Measurements from ENCODE around the gene MAP4K4. TPM values are rescaled to one million over a fixed set of nuclear protein-coding genes. Genes with fewer than 3 reads are reported as not detected.

Gene MAP4K4
- total RNA-seq, 1 experiment from 2014 or later, result 136 TPM

GRCh38 chr2:101678379-101678778 is 19.1 kb upstream of the MAP4K4 start:
- H3K27me3 Mint-ChIP-seq (ENCODE audit: unreplicated experiment), result no peaks in the 10 kb centered on the region
- no peak overlapping the region for H3K27ac Mint-ChIP-seq (ENCODE audit: unreplicated experiment)
- no peaks in the 10 kb centered on the region for H3K36me3 Mint-ChIP-seq (ENCODE audit: insufficient read depth, unreplicated experiment)
- no TSS peak for BruUV-seq (replicated peaks)
- DNase-seq, result no peak
- H3K9me3 Mint-ChIP-seq (ENCODE audit: low read depth, unreplicated experiment), result peaks cover 2% of the 10 kb centered on the region
- no peaks in the 10 kb centered on the region for H3K4me1 Mint-ChIP-seq (ENCODE audit: low read depth, unreplicated experiment)
- no peak overlapping the region for H3K4me3 Mint-ChIP-seq (ENCODE audit: low read depth, unreplicated experiment)
- TF ChIP-seq, protein P1, sequence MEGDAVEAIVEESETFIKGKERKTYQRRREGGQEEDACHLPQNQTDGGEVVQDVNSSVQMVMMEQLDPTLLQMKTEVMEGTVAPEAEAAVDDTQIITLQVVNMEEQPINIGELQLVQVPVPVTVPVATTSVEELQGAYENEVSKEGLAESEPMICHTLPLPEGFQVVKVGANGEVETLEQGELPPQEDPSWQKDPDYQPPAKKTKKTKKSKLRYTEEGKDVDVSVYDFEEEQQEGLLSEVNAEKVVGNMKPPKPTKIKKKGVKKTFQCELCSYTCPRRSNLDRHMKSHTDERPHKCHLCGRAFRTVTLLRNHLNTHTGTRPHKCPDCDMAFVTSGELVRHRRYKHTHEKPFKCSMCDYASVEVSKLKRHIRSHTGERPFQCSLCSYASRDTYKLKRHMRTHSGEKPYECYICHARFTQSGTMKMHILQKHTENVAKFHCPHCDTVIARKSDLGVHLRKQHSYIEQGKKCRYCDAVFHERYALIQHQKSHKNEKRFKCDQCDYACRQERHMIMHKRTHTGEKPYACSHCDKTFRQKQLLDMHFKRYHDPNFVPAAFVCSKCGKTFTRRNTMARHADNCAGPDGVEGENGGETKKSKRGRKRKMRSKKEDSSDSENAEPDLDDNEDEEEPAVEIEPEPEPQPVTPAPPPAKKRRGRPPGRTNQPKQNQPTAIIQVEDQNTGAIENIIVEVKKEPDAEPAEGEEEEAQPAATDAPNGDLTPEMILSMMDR (IDR thresholded peaks at IDR 0.05; ENCODE audit: unreplicated experiment), result no peak
- CTCF ChIA-PET, result no interaction called here
- intact Hi-C loops (cut with micrococcal nuclease; ENCODE audit: unreplicated experiment), result no loop called here

DNA sequence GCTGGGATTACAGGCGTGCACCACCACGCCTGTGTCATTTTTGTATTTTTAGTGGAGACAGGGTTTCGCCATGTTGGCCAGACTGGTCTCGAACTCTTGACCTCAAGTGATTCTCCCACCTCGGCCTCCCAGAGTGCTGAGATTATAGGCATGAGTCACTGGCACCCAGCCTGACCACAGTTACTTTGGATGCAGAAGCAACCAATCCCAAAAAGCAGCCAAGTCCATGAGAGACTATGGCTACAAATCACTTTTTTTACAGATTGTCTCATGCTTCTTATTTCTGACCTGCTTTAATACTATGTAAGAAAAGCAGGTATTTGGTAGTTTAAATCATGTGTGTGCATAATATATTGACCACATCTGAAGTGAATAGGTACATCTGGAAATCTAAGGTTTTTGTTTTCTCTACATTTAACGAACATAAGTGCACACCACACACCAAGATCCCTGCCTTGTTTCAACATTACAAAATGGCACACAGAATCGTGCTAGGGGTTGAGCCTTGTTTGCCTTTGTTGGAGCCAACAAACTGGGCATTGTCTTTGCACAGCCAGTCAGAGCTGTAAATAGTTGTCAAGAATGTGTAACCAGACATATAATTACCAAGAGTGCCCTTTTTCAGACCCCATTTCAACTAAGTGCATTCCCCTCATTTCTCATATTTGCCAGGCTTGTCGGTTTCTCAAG is 18.3 kb upstream of the MAP4K4 start:
- no peaks in the 10 kb centered on the region for H3K4me1 Mint-ChIP-seq (ENCODE audit: low read depth, unreplicated experiment)
- no peak overlapping the region for H3K4me3 Mint-ChIP-seq (ENCODE audit: low read depth, unreplicated experiment)
- CTCF ChIA-PET, result no interaction called here
- TF ChIP-seq, protein P1 (IDR thresholded peaks at IDR 0.05; ENCODE audit: unreplicated experiment), result no peak
- H3K27me3 Mint-ChIP-seq (ENCODE audit: unreplicated experiment), result no peaks in the 10 kb centered on the region
- no peaks in the 10 kb centered on the region for H3K36me3 Mint-ChIP-seq (ENCODE audit: insufficient read depth, unreplicated experiment)
- peaks cover 2% of the 10 kb centered on the region for H3K9me3 Mint-ChIP-seq (ENCODE audit: low read depth, unreplicated experiment)
- no peak overlapping the region for H3K27ac Mint-ChIP-seq (ENCODE audit: unreplicated experiment)
- no peak for DNase-seq
- BruUV-seq (replicated peaks), result no TSS peak
- intact Hi-C loops (cut with micrococcal nuclease; ENCODE audit: unreplicated experiment), result no loop called here

DNA sequence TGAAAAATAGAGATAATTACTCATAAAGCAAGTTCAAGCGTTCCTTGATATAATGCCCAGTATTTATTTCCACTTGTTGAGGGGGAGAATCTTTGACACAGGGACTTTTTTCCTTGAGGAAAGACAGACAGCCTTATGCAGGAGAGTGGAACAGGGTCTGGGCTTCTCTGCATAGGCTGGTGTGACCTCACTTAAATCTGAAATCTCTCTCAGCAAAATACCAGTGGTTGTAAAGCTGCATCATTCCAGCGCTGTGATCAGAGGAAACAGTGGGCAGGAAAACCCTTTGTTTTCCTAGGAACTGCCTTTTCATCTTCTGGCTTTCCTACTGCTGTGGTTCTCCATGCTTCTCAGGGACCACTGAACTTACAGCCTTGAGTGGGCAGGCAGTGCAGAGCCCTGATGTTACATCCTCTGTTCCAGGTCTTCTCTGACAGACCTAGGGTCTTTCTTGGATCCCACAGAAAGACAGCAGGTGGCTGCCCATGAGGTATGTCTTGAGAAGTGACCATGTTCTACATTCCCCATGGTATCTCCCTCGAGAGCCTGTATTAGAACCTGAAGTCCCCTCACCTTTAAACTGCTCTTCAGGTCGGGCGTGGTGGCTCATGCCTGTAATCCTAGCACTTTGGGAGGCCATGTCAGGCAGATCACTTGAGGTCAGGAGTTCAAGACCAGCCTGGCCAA is 17.6 kb upstream of the MAP4K4 start:
- BruUV-seq (replicated peaks), result no TSS peak
- H3K4me1 Mint-ChIP-seq (ENCODE audit: low read depth, unreplicated experiment), result no peaks in the 10 kb centered on the region
- H3K9me3 Mint-ChIP-seq (ENCODE audit: low read depth, unreplicated experiment), result peaks cover 2% of the 10 kb centered on the region
- H3K4me3 Mint-ChIP-seq (ENCODE audit: low read depth, unreplicated experiment), result no peak overlapping the region
- no peak overlapping the region for H3K27ac Mint-ChIP-seq (ENCODE audit: unreplicated experiment)
- no peaks in the 10 kb centered on the region for H3K36me3 Mint-ChIP-seq (ENCODE audit: insufficient read depth, unreplicated experiment)
- TF ChIP-seq, protein P1 (IDR thresholded peaks at IDR 0.05; ENCODE audit: unreplicated experiment), result no peak
- intact Hi-C loops (cut with micrococcal nuclease; ENCODE audit: unreplicated experiment), result no loop called here
- DNase-seq, result no peak
- CTCF ChIA-PET, result no interaction called here
- H3K27me3 Mint-ChIP-seq (ENCODE audit: unreplicated experiment), result no peaks in the 10 kb centered on the region

DNA sequence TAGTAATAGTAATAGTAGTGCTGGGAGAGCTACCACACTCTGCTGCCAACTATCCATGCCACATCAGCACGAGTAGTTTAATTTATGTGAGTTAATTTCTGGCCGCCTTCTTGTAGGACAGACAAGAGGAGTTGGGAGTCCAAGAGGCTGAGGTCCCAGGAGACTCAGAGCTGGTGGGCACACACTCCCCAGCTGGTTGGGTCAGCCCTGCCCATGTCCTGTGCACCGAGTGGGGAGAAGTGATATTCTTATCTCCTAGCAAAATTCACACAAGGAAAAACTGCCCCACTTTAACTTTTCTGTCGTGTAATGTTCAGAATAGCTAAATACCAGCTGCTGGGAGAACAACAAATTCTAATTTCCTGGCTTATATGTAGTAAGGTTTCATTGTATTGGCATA is 15.2 kb upstream of the MAP4K4 start:
- H3K36me3 Mint-ChIP-seq (ENCODE audit: insufficient read depth, unreplicated experiment), result no peaks in the 10 kb centered on the region
- no peaks in the 10 kb centered on the region for H3K9me3 Mint-ChIP-seq (ENCODE audit: low read depth, unreplicated experiment)
- no peak overlapping the region for H3K27ac Mint-ChIP-seq (ENCODE audit: unreplicated experiment)
- TF ChIP-seq, protein P1 (IDR thresholded peaks at IDR 0.05; ENCODE audit: unreplicated experiment), result no peak
- no peak overlapping the region for H3K4me3 Mint-ChIP-seq (ENCODE audit: low read depth, unreplicated experiment)
- CTCF ChIA-PET, result no interaction called here
- intact Hi-C loops (cut with micrococcal nuclease; ENCODE audit: unreplicated experiment), result no loop called here
- H3K27me3 Mint-ChIP-seq (ENCODE audit: unreplicated experiment), result no peaks in the 10 kb centered on the region
- DNase-seq, result no peak
- H3K4me1 Mint-ChIP-seq (ENCODE audit: low read depth, unreplicated experiment), result no peaks in the 10 kb centered on the region
- no TSS peak for BruUV-seq (replicated peaks)

Measured in Calu3 (cell line).